ENCODE measurements around the gene PHF20. TPM values are rescaled to one million over a fixed set of nuclear protein-coding genes. Genes with fewer than 3 reads are reported as not detected.
"Not testable (repeated sequence)": the region's sequence is repeated elsewhere in the genome, so short reads cannot be mapped to it uniquely, and the experiment has no call there.

Gene PHF20
- total RNA-seq, 2 experiments from 2014 or later: 42.7 to 48.3 TPM

- H3K9me3 Mint-ChIP-seq: no peaks in the 10 kb centered on the region
- H3K4me1 Mint-ChIP-seq: peaks cover 18% of the 10 kb centered on the region
- POLR2A ChIA-PET: no interaction called here
- CTCF ChIA-PET: interaction anchor here (0.5 kb wide), 1 partner anchor 26 kb away, joined by 3 read pairs; no protein-coding TSS in a partner anchor
- no peak overlapping the region for H3K27ac Mint-ChIP-seq
- no peak for DNase-seq
- no peak overlapping the region for H3K4me3 Mint-ChIP-seq
- H3K36me3 Mint-ChIP-seq (ENCODE audit: low read depth): peaks cover 39% of the 10 kb centered on the region
- no peaks in the 10 kb centered on the region for H3K27me3 Mint-ChIP-seq
Measured at GRCh38 chr20:35833241-35833640, 61.4 kb downstream of the PHF20 start.

GRCh38 chr20:35837577-35838195 lies 65.9 kb downstream of the PHF20 start:
- POLR2A ChIA-PET: no interaction called here

DNA sequence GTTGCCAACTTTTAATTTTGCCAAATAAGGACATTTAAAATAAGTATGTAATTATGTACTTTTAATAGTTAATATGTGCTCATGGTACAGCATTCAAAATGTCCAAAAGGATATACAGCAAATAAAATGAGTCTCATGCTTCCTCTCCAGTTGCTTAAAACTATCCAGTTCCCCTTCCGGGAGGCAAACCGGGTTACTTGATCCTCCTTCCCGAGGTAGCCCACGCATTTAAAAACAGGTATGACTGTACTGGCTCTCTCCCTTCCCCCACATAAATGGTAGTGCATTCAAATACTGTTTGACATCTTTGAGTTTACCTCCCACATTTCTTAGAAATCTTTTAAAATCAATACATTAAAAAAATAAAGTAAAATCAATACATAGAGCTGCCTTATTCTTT lies 66.4 kb downstream of the PHF20 start:
- no peak overlapping the region for H3K27ac Mint-ChIP-seq
- no peak for DNase-seq
- no peak overlapping the region for H3K4me3 Mint-ChIP-seq
- peaks cover 27% of the 10 kb centered on the region for H3K4me1 Mint-ChIP-seq
- POLR2A ChIA-PET: no interaction called here
- peaks cover 7% of the 10 kb centered on the region for H3K9me3 Mint-ChIP-seq
- H3K27me3 Mint-ChIP-seq: no peaks in the 10 kb centered on the region
- CTCF ChIA-PET: no interaction called here
- peaks cover 33% of the 10 kb centered on the region for H3K36me3 Mint-ChIP-seq (ENCODE audit: low read depth)

More at GRCh38 chr20:35837577-35838195, 65.9 kb downstream of the PHF20 start:
- no peak overlapping the region for H3K27ac Mint-ChIP-seq
- peaks cover 31% of the 10 kb centered on the region for H3K36me3 Mint-ChIP-seq (ENCODE audit: low read depth)
- H3K4me1 Mint-ChIP-seq: peaks cover 27% of the 10 kb centered on the region
- no peak for DNase-seq
- H3K9me3 Mint-ChIP-seq: peaks cover 7% of the 10 kb centered on the region
- no peaks in the 10 kb centered on the region for H3K27me3 Mint-ChIP-seq
- no peak overlapping the region for H3K4me3 Mint-ChIP-seq
- CTCF ChIA-PET: no interaction called here

DNA sequence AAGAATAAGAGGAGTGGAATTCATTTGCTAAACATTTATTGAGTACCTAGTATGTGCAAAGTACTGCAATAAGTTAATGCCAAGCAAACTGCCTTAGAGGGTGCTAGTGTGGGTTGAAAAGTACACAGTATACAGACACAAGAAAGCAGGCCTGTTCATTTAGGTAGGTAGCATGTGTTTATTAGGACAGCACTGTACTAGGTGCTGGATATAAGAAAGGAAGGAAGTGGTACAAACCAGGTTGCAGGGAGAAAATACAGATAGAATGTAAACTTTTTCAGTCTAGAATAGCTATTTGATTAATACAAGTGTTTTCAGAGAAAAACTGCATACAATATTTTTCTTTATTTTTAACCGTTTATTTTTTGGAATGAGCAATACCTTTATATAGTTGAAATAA lies 68.1 kb downstream of the PHF20 start:
- H3K4me1 Mint-ChIP-seq: peaks cover 19% of the 10 kb centered on the region
- POLR2A ChIA-PET: interaction anchor here (1.0 to 1.9 kb wide), 3 partner anchors 9 to 97 kb away, joined by 3 to 8 read pairs (median 5); partner anchors contain the start of gene RBM39
- no peak overlapping the region for H3K4me3 Mint-ChIP-seq
- peaks cover 39% of the 10 kb centered on the region for H3K36me3 Mint-ChIP-seq (ENCODE audit: low read depth)
- no peak overlapping the region for H3K27ac Mint-ChIP-seq
- no peaks in the 10 kb centered on the region for H3K27me3 Mint-ChIP-seq
- DNase-seq: no peak
- CTCF ChIA-PET: no interaction called here
- H3K9me3 Mint-ChIP-seq: peaks cover 7% of the 10 kb centered on the region

DNA sequence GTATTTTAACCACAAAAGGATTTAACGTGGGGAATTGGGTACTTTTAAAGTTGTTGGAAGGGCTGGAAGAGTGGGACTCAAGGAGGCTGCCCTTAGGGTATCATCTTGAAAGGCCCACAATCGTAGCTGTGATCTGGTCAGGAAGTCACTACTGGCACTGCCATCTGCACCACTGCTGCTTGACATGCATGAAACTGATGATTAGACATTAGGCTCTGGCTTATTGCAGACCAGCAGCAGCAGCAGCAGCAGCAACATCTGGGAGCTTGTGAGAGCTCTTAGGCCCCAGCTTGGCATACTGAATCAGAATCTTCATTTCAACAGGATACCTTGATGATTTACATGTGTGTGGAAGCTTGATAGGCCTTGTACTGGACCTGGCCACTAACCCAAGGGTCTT lies 68.6 kb downstream of the PHF20 start:
- CTCF ChIA-PET: interaction anchor here (1.1 kb wide), 1 partner anchor 298 kb away, joined by 3 read pairs; no protein-coding TSS in a partner anchor

GRCh38 chr20:35842361-35842760 lies 70.5 kb downstream of the PHF20 start:
- Mint-ChIP-seq H3K36me3 (ENCODE audit: low read depth) (peaks cover 46% of the 10 kb centered on the region), H3K9me3 (peaks cover 7% of the 10 kb centered on the region), H3K4me1 (peaks cover 15% of the 10 kb centered on the region), H3K4me3 (no peak overlapping the region), H3K27ac (no peak overlapping the region), H3K27me3 (no peaks in the 10 kb centered on the region)
- ChIA-PET CTCF (interaction anchor here (0.6 kb wide), 1 partner anchor 15 kb away, joined by 3 read pairs; no protein-coding TSS in a partner anchor), POLR2A (no interaction called here)
- DNase-seq: no peak

More for the DNA sequence above, 68.6 kb downstream of the PHF20 start:
- Mint-ChIP-seq H3K9me3 (peaks cover 7% of the 10 kb centered on the region), H3K4me1 (peaks cover 15% of the 10 kb centered on the region), H3K36me3 (ENCODE audit: low read depth) (peaks cover 40% of the 10 kb centered on the region), H3K27ac (no peak overlapping the region), H3K4me3 (no peak overlapping the region), H3K27me3 (no peaks in the 10 kb centered on the region)
- no peak for DNase-seq
- POLR2A ChIA-PET: interaction anchor here (1.0 to 1.9 kb wide), 3 partner anchors 9 to 98 kb away, joined by 3 to 8 read pairs (median 5); partner anchors contain the start of gene RBM39

DNA sequence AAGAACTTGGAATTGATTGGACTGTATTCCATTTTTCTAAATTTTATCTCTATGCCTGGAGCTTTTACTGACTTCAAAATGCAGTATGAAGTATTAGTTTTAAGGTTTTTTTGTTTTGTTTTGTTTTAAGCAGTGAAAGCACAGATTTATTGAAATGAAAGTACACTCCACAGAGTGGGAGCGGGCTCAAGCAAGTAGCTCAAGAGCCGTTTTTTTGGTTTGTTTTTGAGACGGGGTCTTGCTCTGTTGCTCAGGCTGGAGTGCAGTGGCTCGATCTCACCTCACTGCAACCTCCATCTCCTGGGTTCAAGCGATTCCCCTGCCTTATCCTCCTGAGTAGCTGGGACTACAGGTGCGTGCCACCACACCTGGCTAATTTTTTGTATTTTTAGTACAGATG lies 72.1 kb downstream of the PHF20 start:
- H3K9me3 Mint-ChIP-seq, H3K27me3 Mint-ChIP-seq, DNase-seq, H3K4me3 Mint-ChIP-seq, H3K27ac Mint-ChIP-seq: not testable (repeated sequence)
- ChIA-PET POLR2A (interaction anchor here (1.0 kb wide), 1 partner anchor 19 kb away, joined by 3 read pairs; no protein-coding TSS in a partner anchor), CTCF (interaction anchor here (1.1 to 1.7 kb wide), 2 partner anchors 13 to 15 kb away, joined by 3 to 6 read pairs; no protein-coding TSS in a partner anchor)
- H3K4me1 Mint-ChIP-seq: peaks cover 13% of the 10 kb centered on the region
- peaks cover 50% of the 10 kb centered on the region for H3K36me3 Mint-ChIP-seq (ENCODE audit: low read depth)

DNA sequence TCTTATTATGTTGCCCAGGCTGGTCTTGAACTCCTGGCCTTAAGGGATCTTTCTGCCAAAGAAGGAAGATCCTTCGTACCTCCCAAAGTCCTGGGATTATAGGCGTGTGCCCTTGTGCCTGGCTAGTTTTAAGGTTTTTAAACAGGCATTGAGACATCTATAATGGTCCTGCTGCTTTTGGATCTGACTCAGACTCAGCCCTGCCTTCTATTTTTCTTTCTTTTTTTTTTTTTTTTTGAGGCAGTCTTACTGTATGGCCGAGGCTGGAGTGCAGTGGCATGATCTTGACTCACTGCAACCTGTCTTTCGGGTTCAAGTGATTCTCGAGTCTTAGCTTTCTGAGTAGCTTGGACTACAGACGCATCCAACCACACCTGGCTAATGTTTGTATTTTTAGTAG lies 73.7 kb downstream of the PHF20 start:
- peaks cover 3% of the 10 kb centered on the region for H3K4me1 Mint-ChIP-seq
- peaks cover 55% of the 10 kb centered on the region for H3K36me3 Mint-ChIP-seq (ENCODE audit: low read depth)
- no peak overlapping the region for H3K27ac Mint-ChIP-seq
- CTCF ChIA-PET: no interaction called here
- H3K27me3 Mint-ChIP-seq: no peaks in the 10 kb centered on the region
- no peak for DNase-seq
- H3K9me3 Mint-ChIP-seq: peaks cover 7% of the 10 kb centered on the region
- POLR2A ChIA-PET: no interaction called here
- H3K4me3 Mint-ChIP-seq: no peak overlapping the region

DNA sequence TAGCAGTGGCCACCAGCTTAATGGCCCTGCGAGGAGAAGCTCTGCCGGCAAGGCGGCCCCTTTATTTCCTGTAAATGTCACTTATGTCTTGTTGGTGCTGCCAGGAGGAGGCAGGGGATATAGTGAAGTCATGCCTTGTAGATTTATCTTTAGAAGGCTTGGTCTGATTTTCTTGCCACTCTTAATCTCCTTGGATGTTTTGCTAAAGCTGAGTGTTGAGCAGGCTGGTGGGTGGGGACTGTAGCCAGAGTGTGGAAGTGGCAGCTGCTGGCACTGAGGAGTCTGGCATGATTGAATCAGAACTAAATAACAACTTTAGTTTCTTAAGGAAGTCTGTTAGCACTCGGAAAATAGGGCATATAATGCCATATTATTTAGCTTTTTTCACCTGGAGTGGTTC lies 77.9 kb downstream of the PHF20 start:
- POLR2A ChIA-PET: interaction anchor here (1.1 to 1.5 kb wide), 2 partner anchors 9 to 107 kb away, joined by 3 to 5 read pairs; partner anchors contain the start of gene RBM39
- CTCF ChIA-PET: interaction anchor here (0.9 kb wide), 1 partner anchor 8 kb away, joined by 3 read pairs; no protein-coding TSS in a partner anchor
- Mint-ChIP-seq H3K4me3 (no peak overlapping the region), H3K4me1 (peaks cover 3% of the 10 kb centered on the region), H3K9me3 (no peaks in the 10 kb centered on the region), H3K27ac (no peak overlapping the region), H3K27me3 (no peaks in the 10 kb centered on the region), H3K36me3 (ENCODE audit: low read depth) (peaks cover 47% of the 10 kb centered on the region)
- no peak for DNase-seq

GRCh38 chr20:35851659-35852058 lies 79.8 kb downstream of the PHF20 start:
- DNase-seq, H3K9me3 Mint-ChIP-seq, H3K4me3 Mint-ChIP-seq, H3K27ac Mint-ChIP-seq, CTCF ChIA-PET, H3K4me1 Mint-ChIP-seq, H3K27me3 Mint-ChIP-seq: not testable (repeated sequence)
- H3K36me3 Mint-ChIP-seq (ENCODE audit: low read depth): peaks cover 53% of the 10 kb centered on the region
- POLR2A ChIA-PET: interaction anchor here (0.8 kb wide), 1 partner anchor 148 kb away, joined by 4 read pairs; no protein-coding TSS in a partner anchor

GRCh38 chr20:35854713-35855348 lies 83.0 kb downstream of the PHF20 start:
- Mint-ChIP-seq H3K9me3 (no peaks in the 10 kb centered on the region), H3K4me3 (no peak overlapping the region), H3K36me3 (ENCODE audit: low read depth) (peaks cover 44% of the 10 kb centered on the region), H3K27me3 (no peaks in the 10 kb centered on the region), H3K4me1 (peaks cover 7% of the 10 kb centered on the region), H3K27ac (no peak overlapping the region)
- CTCF ChIA-PET: no interaction called here
- DNase-seq: no peak
- POLR2A ChIA-PET: no interaction called here

- DNase-seq, H3K27ac Mint-ChIP-seq, POLR2A ChIA-PET, H3K27me3 Mint-ChIP-seq, H3K9me3 Mint-ChIP-seq, H3K4me3 Mint-ChIP-seq, H3K4me1 Mint-ChIP-seq, CTCF ChIA-PET: not testable (repeated sequence)
- H3K36me3 Mint-ChIP-seq (ENCODE audit: low read depth): peaks cover 43% of the 10 kb centered on the region
Measured at GRCh38 chr20:35855641-35856040, 83.8 kb downstream of the PHF20 start.

DNA sequence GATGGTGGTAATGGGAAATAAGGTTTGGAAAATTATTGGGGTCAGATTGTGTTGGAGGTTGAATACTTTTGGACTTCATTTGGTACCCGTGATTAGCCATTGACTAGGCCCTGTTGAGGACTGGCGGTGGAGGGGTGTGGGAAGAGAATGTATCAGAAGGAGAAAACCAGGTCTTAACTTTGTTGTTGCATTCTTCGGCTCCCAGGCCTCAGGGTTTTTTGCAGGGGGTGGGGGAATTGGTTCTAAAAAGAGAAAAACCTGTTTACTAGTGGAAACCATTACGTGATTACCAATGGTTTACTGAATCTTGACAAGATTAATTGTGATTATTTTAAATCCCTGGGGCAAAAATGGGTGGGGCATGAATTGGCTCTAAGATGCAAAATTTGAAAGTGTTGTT lies 85.1 kb downstream of the PHF20 start:
- POLR2A ChIA-PET: interaction anchor here (0.6 to 1.7 kb wide), 3 partner anchors 17 to 976 kb away, joined by 3 to 6 read pairs (median 3); partner anchors contain the start of gene RBM39

More for the DNA sequence above, 85.1 kb downstream of the PHF20 start:
- Mint-ChIP-seq H3K9me3 (no peaks in the 10 kb centered on the region), H3K27ac (no peak overlapping the region), H3K4me1 (peaks cover 7% of the 10 kb centered on the region), H3K27me3 (no peaks in the 10 kb centered on the region), H3K36me3 (ENCODE audit: low read depth) (peaks cover 36% of the 10 kb centered on the region), H3K4me3 (no peak overlapping the region)
- CTCF ChIA-PET: interaction anchor here (0.7 to 2.1 kb wide), 2 partner anchors 13 to 18 kb away, joined by 4 to 6 read pairs; no protein-coding TSS in a partner anchor
- DNase-seq: no peak

Measured in activated CD4-positive, alpha-beta memory T cell treated with anti-CD3 and anti-CD28 coated beads, Interleukin-2, amount 10 ng/mL, durations not matched to agents 7 days and 5 days (primary cell).